Gastrocnemius medialis (tissue), 4 donors: Measurements from ENCODE around the gene GNGT2.

Source experiments
- POLR2A ChIP-seq, 2 donors: fragments of 450-650 bp; IDR thresholded peaks; one replicate each; pipeline ENCODE4 v1.6.1; 2017; ENCODE audit warnings: antibody characterized with exemption in 2 of 2, mild to moderate bottlenecking in 2 of 2, moderate library complexity in 2 of 2
- TF ChIP-seq, protein P1 (sequence below), 5 experiments: fragments of 450-650 bp in 3 of 5; fragments of 200-600 bp in 2 of 5; sonication (generic) in 2 of 5; IDR thresholded peaks in 4 of 5; conservative IDR thresholded peaks in 1 of 5; 1 replicate in 4 of 5; 2 replicates in 1 of 5; pipeline ENCODE4 v1.5.1; 2016 to 2019; ENCODE audit warnings: antibody characterized with exemption in 5 of 5, mild to moderate bottlenecking in 3 of 5, moderate library complexity in 3 of 5

- TF ChIP-seq, protein P1, sequence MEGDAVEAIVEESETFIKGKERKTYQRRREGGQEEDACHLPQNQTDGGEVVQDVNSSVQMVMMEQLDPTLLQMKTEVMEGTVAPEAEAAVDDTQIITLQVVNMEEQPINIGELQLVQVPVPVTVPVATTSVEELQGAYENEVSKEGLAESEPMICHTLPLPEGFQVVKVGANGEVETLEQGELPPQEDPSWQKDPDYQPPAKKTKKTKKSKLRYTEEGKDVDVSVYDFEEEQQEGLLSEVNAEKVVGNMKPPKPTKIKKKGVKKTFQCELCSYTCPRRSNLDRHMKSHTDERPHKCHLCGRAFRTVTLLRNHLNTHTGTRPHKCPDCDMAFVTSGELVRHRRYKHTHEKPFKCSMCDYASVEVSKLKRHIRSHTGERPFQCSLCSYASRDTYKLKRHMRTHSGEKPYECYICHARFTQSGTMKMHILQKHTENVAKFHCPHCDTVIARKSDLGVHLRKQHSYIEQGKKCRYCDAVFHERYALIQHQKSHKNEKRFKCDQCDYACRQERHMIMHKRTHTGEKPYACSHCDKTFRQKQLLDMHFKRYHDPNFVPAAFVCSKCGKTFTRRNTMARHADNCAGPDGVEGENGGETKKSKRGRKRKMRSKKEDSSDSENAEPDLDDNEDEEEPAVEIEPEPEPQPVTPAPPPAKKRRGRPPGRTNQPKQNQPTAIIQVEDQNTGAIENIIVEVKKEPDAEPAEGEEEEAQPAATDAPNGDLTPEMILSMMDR (IDR thresholded peaks at IDR 0.05 in 4 of 5, conservative IDR thresholded peaks at IDR 0.05 in 1 of 5): no peak
- no peak for TF ChIP-seq POLR2A (IDR thresholded peaks at IDR 0.05)
Observed at GRCh38 chr17:49156256-49156655, 54.1 kb downstream of the GNGT2 start.
